Germinal center (tissue), 1 donor: ENCODE data around the gene NPDC1.
A peak's percentile ranks its signal among the peaks of the same experiment; 100 is the strongest.

Experiments used
- DNase-seq: peaks from one replicate; pipeline ENCODE4 v3.0.0; 2012; ENCODE audit warnings: mixed read lengths, low spot score

NPDC1 gene, protein sequence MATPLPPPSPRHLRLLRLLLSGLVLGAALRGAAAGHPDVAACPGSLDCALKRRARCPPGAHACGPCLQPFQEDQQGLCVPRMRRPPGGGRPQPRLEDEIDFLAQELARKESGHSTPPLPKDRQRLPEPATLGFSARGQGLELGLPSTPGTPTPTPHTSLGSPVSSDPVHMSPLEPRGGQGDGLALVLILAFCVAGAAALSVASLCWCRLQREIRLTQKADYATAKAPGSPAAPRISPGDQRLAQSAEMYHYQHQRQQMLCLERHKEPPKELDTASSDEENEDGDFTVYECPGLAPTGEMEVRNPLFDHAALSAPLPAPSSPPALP

DNA sequence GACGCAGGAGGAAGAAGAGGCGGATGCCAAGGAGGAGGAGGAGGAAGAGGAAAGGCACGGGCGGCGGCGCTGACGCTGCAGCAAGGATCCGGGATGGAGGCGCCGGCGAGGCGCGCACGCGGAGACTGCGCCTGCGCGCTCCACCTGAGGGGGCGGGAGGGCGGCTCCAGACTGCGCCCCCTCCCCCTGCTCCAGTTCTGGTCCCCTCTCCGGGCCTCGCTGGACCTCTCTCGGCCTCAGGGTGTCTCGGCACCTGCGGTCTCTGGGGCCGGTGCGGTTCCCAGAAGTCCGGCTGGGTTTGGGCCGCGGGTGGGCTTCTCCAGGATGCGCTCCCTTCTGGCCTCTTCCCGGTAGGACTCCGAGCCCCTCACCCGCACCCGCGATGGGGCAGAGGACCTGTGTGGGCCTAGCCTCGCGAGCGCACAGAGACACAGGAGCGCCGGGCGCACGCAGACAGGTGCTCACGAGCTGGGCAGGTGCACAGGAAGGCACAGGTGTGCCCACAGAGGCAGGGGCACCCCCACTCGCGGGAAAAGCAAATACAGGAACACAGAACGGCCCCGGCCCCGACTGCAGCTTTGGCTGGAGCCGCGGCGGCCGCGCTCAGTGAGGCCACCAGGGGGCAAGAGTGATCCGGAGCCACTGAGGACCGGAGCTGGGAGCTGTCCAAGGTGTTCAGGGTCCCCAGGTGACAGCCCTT lies at the start of gene NPDC1:
NPDC1 (minus strand) TSS at position 90 of the 700 bp plus-strand sequence. CDS start 188 bp downstream, outside the sequence.
- DNase-seq: peak; percentile 90

DNA sequence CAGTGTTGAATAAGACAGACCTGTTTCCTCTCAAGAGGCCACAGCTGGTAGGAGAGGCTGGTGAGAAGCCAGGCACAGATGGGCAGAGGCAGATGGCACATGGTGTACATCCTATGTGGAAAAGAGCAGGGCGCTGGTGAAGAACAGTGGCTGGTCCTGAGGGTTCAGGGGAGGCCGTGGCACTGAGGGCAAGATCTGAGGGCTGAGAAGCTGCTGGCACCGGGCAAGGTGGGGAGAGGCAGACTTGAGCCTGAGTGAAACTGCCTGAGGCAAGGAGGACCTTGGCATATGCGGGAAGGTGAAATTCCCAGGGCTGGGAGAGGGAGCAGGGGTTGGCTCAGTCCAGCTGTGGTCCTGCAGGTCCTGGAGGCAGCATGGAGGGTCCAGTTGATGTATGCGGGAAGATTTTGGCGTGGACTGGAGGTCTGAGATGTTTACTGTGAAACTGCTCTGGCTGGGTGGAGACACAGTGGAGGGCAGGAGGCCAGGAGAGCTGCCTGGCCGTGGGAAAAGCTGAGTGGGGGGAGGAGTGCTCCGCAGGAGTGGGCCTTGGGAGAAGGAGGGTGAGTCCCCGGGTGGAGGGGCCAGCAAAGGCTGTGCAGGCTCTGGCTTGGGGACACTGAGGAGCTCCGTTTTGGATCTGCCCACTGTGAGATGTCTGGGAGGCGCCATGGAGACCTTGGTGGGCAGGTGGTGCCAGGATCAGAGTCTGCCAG lies 43.4 kb upstream of the NPDC1 start:
- no peak for DNase-seq

DNA sequence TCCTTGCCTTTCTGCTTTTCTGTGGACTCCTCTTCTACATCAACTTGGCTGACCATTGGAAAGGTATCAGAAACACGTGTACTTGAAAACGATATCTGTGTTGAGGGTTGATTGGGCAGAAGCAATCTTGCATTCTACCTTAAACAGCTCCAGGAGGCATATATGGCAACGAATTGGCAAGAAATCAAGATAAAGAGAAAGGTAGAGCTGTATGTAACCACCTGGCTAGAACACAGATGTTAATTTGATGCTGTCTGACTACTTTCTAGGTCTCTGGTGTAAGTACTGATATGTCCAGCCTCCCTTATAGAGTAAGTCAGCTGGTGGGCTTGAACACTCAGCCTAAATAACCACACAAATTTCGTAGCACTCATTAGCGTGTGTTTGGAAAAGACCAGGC lies 42.1 kb upstream of the NPDC1 start:
- DNase-seq: no peak

DNA sequence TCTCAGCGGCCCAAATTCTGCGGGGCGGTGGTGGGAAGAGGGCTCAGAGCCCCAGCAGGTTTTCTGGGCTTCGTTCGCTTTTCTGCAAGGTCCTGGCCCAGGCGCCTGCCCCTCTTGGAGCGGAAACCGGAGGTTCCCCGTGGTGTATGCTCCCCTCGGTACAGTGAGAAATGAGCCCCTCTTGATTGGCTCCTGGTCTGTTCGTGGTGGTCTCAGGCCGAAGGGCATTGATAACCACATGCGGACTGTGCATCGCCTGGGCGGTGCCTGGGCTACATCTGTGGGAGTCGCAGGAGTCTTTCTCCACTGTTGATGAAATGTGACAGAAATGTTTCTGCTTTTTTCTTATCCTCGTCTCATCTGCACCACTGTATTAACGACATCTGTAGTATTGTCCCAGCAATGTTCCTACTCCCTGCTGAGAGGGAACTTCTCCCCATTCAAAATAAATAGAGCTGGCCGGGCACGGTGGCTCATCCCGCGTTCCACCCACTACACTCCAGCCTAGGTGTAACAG lies 41.5 kb upstream of the NPDC1 start:
- DNase-seq: peak; percentile 16

DNA sequence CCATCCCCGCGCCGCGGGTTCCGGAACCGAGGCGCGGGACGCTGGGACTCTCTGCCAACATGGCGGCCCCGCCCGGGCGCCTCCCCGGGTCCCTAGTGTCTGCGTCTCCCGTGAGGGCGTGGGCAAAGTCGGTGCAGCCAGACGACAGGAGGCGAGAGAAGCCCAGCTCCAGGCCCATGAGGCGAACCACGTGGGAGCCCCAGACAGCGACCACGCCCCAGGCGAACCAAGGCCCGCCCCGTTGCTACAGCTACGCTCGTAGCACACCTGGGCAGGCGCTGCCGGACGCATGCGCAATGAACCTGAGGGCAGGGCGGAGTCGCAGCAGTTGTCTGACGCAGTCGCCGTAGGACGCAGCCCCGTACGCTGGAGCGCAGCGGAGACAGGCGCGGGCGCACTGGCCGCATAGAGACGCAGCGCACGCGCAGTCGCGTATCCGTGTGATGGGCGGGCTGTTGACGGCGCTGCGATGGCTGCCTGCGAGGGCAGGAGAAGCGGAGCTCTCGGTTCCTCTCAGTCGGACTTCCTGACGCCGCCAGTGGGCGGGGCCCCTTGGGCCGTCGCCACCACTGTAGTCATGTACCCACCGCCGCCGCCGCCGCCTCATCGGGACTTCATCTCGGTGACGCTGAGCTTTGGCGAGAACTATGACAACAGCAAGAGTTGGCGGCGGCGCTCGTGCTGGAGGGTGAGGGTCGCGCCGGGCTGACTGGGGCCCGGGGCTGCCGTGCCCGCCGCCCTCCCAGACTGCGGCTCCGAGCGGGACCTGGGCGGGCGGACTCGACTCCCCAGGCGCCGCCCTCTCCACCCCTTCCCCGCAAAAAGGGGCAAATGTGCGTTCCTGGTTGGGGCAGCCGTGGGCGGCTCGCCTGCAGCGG lies 40.8 kb upstream of the NPDC1 start, which contains the start of gene MAN1B1:
MAN1B1 (plus strand) TSS at position 455 of the 878 bp plus-strand sequence; CDS start at position 470, 15 bp downstream.
- DNase-seq: peak; percentile 98

DNA sequence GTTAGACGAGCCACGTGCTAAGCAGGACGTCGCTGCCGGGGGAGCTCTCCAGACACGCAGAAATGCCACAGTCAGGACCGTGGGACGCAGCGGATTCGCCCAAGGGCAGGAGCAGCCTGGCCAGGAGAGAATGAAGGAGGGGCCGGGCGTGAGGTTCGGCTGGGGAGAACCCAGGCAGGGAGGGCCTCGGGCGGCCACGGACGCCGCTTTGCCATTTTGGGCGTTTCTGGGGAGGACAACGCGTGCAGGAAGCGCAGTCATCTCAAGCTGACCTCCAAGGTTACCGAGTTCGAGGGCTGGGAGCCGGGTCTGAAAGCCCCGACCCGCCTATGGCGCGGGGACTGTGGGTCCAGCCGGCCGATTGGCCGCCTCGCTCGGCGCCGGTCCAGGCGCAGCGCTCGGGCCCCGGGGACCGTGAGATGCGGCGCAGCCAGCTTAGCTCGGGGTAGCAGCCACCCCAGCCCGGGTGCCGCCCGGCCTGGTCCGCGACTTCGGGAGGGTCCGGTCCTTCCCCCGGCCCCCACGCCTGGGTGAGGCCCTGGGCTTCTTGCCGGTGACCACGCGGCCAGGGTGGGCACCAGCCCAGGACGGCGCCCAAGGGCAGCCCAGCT lies 40.0 kb upstream of the NPDC1 start:
- DNase-seq: peak; percentile 19

DNA sequence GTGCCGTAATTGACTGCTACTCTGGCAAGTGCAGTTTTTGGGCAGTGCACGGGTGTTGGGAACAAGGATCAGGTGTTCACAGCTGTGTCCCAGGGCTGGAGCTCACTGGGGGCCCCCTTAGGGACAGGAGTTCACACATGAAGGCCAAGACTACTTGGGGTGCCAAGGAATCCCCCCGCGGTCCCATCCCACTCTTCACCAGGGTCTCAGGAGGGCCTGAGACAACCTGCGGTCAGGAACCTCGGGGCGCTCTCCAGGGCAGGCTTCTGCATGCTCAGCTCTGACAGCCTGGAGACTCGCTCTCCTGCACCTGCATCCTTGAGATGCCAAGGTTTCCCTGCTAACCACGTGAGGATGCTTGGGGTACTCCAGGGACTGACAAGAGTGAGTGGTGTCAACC lies 38.5 kb upstream of the NPDC1 start:
- DNase-seq: no peak

DNA sequence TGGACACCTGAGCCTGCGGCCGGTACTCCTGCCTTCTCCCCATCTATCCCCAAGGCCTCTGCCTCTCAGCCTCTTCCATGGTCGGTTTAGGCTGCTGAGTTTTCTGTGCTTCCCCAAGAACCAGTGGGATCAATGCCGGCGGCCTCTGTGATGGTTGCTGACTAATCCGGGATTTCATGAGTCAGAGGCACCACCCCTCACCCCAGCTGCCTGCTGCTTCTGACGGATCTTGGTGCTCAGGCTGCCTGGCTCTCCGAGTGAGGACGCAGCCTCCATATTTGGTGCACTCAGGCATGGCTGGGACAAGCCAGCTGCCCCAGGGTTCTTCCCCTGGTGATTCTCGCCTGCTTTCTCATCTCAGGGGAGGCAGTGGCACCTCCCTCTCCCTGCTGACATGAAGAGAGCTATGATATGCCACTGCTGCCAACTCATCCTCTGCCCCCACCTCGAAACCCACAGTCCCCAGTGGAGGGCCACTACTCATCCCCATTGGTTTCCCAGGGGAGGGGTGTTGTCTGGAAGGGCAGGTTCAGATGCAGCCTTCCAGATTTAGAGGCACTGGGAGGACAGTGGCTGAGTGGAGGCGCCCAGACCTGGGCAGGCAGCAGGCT lies 37.5 kb upstream of the NPDC1 start:
- DNase-seq: no peak

DNA sequence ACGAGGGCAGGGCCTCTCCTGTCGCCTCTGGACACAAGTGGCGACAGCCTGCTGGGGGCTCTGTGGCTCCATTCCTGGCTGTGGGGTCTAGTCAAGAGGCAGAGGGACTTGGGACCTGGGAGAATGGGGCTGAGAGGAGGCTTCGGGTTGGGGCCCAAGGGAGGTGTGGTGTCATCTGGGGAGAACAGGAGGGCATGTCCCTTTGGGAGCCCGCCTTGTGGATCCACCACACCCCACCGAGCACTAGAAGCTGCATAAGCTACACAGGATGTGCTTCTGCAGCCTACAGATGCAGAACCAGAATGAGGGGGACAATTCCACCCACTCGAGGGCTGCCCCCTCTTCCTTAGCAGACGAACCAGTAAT lies 36.9 kb upstream of the NPDC1 start:
- DNase-seq: no peak

DNA sequence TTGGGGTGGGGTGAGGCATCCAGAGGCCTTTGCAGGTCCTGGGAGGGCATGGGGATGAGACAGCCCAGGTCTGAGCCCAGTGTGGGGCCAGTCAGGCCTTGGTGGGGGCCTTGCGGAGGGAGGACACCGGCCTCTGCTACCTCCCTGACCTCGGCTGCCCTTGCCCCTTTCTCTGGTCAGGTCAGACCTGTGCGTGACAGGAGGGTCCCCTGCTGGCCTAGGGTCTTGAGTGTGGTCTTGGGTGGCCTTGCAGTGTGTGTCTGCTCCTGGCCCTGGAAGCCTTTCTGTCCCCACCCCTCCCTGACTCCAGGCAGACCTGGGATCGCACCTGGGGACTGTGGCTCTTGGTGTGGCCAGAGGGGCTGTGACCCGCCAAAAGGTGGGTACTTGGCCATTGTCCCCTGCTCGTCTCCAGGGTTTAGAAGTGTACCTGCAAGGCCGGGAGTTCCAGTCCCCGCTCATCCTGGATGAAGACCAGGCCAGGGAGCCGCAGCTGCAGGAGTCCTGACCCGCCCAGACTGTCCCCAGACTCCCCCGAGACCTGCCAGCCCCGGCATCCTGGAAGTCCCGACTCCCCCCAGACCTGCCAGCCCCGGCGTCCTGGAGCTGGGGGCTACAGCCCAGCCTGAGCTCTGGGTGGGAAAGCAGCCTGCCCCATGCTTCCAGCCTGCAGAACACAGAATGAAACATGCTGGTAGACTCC lies 36.4 kb upstream of the NPDC1 start:
- DNase-seq: no peak

DNA sequence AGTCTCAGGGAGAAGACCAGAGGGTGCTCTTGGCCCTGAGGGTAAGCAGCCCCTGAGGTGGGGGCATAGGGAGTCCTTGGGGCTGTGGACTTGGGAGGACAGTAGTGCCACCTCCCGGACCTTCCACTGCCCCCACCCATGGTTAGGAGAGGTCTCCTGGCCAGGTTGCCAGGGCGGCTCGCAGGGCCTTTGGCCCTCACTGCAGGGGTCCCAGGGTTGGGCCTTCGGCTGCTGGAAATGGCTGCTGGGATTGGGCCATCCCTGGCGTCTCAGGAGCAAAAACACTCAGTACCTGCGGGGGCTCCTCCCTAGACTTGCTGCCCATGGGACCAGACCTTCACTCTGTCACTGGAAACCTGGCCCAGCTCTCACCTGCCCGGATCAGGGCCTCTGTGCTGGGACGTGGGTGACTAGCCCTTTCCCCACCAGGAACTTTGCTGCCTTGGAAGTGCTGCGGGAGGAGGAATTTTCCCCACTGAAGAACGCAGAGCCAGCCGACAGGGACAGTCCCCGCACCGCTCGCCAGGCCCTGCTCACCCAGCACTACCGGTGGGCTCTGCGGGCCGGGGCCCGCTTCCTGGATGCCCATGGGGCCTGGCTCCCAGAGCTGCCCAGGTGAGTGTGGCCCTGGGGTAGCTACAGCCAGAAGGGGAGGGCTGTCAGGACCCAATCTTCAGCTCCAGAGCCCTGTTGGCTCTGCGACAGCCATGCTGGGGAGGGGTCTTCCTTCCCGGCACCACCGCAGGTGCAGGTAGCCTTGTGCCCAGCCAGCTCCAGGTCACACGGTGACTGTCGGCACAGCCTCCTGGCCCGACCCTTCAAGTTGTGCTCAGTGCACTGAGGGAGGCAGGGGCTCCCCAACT lies 34.5 kb upstream of the NPDC1 start:
- no peak for DNase-seq

DNA sequence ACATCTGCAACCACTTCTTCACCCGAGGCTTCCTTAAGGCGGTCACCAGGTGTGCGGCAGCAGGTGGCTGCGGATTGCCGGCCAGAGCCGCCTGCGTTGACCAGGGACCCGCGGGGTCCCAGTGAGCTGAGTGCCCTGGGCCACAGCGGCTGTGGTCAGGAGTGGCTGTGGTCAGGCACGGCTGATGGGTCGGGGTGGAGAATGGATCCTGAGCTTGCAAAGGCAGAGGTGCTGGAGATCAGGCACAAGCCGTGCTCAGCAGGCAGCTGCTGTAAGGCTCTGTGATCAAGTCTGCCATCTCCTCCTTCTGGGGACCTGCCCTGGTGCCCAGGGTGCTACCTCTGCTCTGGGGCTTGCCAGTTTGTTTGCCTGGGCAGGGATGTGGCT lies 33.4 kb upstream of the NPDC1 start:
- no peak for DNase-seq

DNA sequence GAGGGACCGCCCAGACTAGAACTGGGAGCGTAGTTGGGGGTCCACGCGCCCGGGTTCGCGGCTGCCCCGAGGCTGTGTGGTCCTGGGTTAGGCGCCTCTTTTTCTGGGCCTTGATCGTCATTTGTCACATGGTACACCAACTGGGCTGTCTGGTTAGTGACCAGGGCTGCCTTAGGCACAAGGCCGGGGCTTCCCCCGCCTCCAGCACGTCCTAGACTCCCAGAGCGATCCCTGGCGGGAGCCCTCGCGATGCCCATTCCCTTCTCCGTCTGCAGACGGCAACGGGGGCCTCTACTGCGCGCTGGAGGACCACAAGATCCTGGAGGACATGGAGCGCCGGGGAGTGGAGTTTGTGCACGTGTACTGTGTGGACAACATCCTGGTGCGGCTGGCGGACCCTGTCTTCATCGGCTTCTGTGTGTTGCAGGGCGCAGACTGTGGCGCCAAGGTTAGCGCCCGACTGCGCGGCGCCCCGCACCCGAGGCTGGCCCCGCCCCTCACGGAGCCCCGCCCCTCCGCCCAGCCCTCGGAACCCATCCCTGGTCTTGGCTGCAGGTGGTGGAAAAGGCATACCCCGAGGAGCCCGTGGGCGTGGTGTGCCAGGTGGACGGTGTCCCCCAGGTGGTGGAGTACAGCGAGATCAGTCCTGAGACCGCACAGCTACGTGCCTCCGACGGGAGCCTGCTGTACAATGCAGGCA lies 32.9 kb upstream of the NPDC1 start:
- DNase-seq: no peak

DNA sequence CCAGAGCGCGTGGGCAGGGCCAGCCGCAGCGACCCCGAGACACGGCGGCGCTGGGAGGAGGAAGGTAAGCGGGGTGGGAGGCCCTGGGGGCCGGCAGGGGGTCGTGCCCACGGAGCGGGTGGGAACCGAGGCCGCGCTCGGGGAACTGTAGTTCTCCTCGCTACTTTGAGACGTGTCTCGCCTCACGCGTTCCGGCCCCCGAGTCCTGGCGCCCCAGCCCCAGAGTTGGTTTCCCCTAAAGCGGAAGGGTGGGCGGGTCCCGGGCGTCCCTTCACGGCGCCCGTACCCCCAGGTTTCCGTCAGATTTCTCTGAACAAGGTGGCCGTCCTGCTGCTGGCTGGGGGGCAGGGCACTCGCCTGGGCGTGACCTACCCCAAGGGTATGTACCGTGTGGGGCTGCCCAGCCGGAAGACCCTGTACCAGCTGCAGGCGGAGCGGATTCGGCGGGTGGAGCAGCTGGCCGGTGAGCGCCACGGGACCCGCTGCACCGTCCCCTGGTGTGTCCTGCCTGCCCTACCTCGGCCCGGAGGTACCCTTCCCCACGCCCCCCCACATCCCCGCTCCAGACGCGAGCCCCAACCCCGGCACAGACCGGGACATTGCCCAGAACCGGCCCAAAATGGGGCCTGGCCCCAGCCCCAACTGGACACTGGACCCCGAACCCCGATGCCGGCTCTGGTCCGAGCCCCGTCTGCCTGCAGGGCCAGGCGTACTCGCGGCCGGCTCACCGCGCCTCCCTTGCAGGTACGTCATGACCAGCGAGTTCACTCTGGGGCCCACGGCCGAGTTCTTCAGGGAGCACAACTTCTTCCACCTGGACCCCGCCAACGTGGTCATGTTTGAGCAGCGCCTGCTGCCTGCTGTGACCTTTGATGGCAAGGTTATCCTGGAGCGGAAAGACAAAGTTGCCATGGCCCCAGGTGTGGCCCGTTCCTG lies 32.0 kb upstream of the NPDC1 start:
- peak; percentile 24 for DNase-seq

DNA sequence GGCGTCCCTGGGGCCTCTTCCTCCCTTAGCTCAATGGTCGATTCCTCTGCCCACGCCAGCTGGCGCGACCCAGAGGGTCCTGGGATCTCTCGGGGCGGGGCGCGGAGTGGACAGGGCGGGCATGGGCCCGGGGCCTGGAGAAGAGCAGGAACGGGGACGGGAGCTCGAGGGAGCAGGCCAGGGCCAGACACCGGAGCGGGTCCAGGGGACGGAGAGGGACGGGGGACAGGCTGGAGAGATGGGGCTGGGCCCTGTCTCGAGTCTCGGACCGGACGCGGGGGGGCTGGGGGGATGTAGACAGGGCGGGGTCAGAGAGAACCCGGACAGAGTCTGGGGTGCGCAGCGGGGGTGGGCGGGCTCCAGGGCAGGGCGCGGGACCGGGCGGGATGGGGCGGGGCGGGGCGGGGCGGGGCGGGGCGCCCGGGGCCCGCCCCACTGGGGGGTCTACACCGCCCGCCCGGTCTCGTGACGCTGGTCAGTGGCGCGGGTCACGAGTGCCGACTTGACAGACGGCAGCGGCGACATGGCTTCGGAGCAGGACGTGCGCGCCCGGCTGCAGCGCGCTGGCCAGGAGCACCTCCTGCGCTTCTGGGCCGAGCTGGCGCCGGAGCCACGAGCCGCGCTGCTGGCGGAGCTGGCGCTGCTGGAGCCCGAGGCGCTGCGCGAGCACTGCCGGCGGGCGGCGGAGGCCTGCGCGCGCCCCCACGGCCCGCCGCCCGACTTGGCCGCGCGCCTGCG lies 31.2 kb upstream of the NPDC1 start, which contains the start of gene UAP1L1:
UAP1L1 (plus strand) TSS at position 508 of the 738 bp plus-strand sequence; CDS start at position 524, 16 bp downstream.
- DNase-seq: peak; percentile 75

DNA sequence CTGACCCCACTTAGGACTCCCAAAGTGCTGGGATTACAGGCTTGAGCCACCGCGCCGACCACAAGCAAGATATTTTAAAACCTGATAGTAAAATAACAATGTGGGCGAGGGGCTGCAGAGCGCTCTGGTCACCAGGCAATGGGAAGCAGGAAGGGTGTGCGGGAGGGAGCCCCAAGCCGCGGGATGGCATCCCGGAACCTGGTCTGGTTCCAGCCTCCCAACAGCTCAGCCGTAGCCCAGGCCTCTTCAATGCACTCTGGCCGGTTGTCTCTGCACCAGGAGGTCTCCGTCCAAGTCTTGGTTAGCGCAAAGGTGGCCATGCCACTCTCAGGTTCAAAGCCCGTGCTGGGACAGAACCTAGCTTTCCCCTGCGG lies 30.6 kb upstream of the NPDC1 start:
- no peak for DNase-seq
